Measurements from ENCODE around the gene PWWP2B. TPM values are rescaled to one million over a fixed set of nuclear protein-coding genes. Genes with fewer than 3 reads are reported as not detected.

PWWP2B gene
- total and polyA plus RNA-seq, 2 experiments from 2014 or later = 11.8 to 35.7 TPM

DNA sequence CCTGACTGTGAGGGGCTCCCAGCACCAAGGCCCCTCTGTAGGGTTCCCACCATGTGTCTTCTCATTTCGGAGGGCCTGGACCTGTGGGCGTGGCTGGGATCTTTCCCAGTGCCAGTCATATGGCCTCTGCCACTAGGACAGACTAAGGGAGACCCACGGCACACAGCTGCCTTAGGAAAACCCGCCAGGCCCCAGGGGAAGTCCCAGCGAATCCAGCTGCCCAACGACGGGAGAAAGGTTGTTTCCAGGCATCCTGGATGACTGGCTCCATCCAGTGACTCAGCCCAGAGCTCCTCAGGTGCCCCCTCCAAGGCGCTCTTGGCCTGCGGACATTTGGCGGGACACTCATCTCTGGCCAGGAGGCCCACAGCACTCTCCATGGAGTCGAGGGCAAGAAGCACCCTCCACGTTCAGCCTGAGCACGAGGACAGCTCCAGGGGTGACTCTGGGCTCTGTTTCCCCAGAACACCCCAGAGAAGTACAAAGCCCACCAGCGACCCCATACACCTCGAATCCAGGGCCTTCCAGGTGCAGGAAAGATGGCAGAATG lies 39.9 kb downstream of the PWWP2B start:
- Histone ChIP-seq H3K27me3 (no peaks in the 10 kb centered on the region), H3K36me3 (no peaks in the 10 kb centered on the region), H3K4me1 (ENCODE audit: low read depth) (no peaks in the 10 kb centered on the region), H3K9me3 (ENCODE audit: low read depth) (no peaks in the 10 kb centered on the region), H3K4me3 (no peak overlapping the region), H3K27ac (no peak overlapping the region)
- TF ChIP-seq, protein P1, sequence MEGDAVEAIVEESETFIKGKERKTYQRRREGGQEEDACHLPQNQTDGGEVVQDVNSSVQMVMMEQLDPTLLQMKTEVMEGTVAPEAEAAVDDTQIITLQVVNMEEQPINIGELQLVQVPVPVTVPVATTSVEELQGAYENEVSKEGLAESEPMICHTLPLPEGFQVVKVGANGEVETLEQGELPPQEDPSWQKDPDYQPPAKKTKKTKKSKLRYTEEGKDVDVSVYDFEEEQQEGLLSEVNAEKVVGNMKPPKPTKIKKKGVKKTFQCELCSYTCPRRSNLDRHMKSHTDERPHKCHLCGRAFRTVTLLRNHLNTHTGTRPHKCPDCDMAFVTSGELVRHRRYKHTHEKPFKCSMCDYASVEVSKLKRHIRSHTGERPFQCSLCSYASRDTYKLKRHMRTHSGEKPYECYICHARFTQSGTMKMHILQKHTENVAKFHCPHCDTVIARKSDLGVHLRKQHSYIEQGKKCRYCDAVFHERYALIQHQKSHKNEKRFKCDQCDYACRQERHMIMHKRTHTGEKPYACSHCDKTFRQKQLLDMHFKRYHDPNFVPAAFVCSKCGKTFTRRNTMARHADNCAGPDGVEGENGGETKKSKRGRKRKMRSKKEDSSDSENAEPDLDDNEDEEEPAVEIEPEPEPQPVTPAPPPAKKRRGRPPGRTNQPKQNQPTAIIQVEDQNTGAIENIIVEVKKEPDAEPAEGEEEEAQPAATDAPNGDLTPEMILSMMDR (IDR thresholded peaks at IDR 0.05; ENCODE audit: low read depth, low read length) = no peak
- DNase-seq (ENCODE audit: low read depth in 1 of 2, low spot score in 1 of 2) = no peak

DNA sequence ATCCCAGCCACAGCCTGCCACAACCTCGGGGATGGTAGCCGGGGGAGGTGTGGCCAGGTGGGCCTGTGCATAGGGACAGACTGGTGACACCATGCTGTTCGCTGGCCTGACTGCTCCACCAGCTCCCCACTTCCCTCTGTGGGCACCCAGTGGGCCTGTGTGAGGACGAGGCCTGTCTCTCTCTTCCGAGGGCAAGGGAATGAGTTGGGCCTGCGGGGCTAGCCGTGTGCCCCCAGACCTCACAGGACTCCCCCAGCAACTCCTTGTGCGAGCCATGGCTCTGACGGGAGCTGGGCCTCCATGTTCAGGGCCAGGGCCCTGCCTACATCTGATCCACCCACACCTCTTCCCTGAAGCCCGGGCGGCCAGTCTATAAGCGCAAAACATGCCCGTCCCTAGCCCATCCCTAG lies 40.5 kb downstream of the PWWP2B start:
- Histone ChIP-seq H3K27ac (no peak overlapping the region), H3K27me3 (no peaks in the 10 kb centered on the region), H3K4me1 (ENCODE audit: low read depth) (no peaks in the 10 kb centered on the region), H3K36me3 (no peaks in the 10 kb centered on the region), H3K4me3 (no peak overlapping the region), H3K9me3 (ENCODE audit: low read depth) (no peaks in the 10 kb centered on the region)
- TF ChIP-seq, protein P1 (IDR thresholded peaks at IDR 0.05; ENCODE audit: low read depth, low read length) = no peak
- no peak for DNase-seq (ENCODE audit: low read depth in 1 of 2, low spot score in 1 of 2)

- H3K4me1 ChIP-seq (ENCODE audit: low read depth) = no peaks in the 10 kb centered on the region
- no peak for DNase-seq (ENCODE audit: low read depth in 1 of 2, low spot score in 1 of 2)
- H3K27ac ChIP-seq = no peak overlapping the region
- H3K4me3 ChIP-seq = no peak overlapping the region
- H3K36me3 ChIP-seq = no peaks in the 10 kb centered on the region
- H3K27me3 ChIP-seq = no peaks in the 10 kb centered on the region
- no peaks in the 10 kb centered on the region for H3K9me3 ChIP-seq (ENCODE audit: low read depth)
- TF ChIP-seq, protein P1 (IDR thresholded peaks at IDR 0.05; ENCODE audit: low read depth, low read length) = no peak
Observed at GRCh38 chr10:132438091-132439024, 41.4 kb downstream of the PWWP2B start.

DNA sequence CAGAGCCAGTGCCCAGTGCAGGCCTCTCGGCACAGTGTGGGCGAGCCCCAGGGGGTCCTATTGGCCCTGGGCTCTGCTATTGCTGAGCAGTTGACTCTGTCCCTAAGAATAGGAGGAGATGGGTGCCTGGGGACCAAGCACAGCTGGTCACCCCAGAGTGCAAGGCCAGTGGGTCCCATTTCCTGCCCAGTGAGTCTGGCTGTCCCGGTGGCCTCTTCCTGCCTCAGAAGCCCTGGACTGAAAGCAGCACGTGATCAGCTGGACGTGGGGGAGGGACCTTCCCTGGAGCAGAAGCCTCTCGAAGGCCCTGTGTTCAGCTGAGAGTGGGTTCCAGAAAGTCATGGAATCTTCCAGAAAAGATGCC lies 42.0 kb downstream of the PWWP2B start:
- TF ChIP-seq, protein P1 (IDR thresholded peaks at IDR 0.05; ENCODE audit: low read depth, low read length) = no peak
- no peaks in the 10 kb centered on the region for H3K9me3 ChIP-seq (ENCODE audit: low read depth)
- no peak for DNase-seq (ENCODE audit: low read depth in 1 of 2, low spot score in 1 of 2)
- no peaks in the 10 kb centered on the region for H3K27me3 ChIP-seq
- H3K36me3 ChIP-seq = no peaks in the 10 kb centered on the region
- no peak overlapping the region for H3K27ac ChIP-seq
- H3K4me1 ChIP-seq (ENCODE audit: low read depth) = no peaks in the 10 kb centered on the region
- H3K4me3 ChIP-seq = no peak overlapping the region

- H3K4me1 ChIP-seq (ENCODE audit: low read depth) = no peaks in the 10 kb centered on the region
- no peak for DNase-seq (ENCODE audit: low read depth in 1 of 2, low spot score in 1 of 2)
- no peaks in the 10 kb centered on the region for H3K36me3 ChIP-seq
- no peaks in the 10 kb centered on the region for H3K27me3 ChIP-seq
- no peaks in the 10 kb centered on the region for H3K9me3 ChIP-seq (ENCODE audit: low read depth)
- H3K4me3 ChIP-seq = no peak overlapping the region
- no peak overlapping the region for H3K27ac ChIP-seq
- TF ChIP-seq, protein P1 (IDR thresholded peaks at IDR 0.05; ENCODE audit: low read depth, low read length) = no peak
Observed at GRCh38 chr10:132439424-132440163, 42.6 kb downstream of the PWWP2B start.
